GM18526 (cell line): ENCODE results near the gene RBM24.

Experiments
- POLR2A ChIP-seq: IDR thresholded peaks from 3 replicates; pipeline ENCODE4 v1.6.1; 2011; ENCODE audit not compliant: insufficient read length; ENCODE audit errors: extremely low read depth

RBM24 gene

DNA sequence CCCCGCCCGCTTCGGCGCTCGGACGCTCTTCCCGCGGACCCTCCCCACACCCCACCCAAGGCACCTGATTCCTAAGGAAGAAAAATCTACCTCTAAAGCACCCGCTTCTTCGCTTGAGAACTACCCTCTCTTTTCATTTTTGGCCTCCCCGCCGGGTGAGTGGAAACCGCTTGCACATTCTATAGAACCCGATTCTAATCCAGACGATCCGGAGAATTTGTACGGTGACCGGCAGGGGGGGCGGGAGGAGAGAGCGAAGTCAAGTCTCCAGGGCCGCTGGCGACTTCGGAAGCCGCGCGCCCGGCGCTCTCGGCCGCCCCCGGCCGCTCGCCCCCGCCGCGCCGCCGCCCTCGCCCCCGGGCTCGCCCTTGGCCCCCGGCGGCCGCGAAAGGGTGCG, at the start of gene RBM24:
TSS of gene RBM24 (plus strand) at position 262 of the 397 bp plus-strand sequence. CDS start 221 bp downstream, outside the sequence.
- no peak for TF ChIP-seq POLR2A

DNA sequence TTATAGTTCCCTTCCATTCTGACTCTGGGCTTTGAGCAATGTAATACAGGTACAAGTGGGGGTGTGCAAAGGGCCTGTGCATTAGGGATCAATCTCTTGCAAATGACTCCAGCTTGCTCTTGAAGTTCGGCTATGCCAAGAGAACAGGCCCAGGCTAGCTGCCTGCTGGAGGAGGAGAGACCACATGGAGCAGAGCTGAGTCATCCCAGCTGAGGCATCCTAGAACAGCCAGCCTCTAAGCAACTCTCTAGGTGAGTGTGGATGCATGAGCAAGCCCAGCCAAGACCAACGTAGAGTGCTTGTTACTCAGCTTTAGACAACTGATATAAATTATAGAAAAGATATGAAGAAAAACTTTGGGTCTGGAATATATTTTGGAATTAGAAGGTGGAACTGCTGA, 47.6 kb upstream of the RBM24 start:
- TF ChIP-seq POLR2A: no peak

- TF ChIP-seq POLR2A: no peak
Observed at GRCh38 chr6:17237246-17237645, 43.9 kb upstream of the RBM24 start.

DNA sequence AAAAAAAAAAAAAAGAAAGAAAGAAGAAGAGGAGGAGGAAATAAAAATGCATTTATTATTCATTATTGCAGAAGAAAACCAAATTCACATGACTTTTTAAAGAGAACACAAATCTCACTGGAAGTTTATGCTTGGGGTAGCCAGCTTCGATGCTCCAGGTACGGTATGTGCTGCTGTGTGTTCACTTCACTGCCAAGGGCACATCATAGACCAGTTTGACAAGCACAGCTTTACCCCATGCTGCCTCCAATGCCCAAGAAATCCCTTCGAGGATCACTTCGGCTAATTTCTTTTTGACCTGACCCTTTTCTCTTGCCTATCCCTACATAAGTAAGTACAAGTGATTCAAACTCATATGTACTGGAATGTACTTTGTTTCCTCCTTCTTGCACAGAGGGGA, 41.9 kb upstream of the RBM24 start:
- TF ChIP-seq POLR2A: no peak

DNA sequence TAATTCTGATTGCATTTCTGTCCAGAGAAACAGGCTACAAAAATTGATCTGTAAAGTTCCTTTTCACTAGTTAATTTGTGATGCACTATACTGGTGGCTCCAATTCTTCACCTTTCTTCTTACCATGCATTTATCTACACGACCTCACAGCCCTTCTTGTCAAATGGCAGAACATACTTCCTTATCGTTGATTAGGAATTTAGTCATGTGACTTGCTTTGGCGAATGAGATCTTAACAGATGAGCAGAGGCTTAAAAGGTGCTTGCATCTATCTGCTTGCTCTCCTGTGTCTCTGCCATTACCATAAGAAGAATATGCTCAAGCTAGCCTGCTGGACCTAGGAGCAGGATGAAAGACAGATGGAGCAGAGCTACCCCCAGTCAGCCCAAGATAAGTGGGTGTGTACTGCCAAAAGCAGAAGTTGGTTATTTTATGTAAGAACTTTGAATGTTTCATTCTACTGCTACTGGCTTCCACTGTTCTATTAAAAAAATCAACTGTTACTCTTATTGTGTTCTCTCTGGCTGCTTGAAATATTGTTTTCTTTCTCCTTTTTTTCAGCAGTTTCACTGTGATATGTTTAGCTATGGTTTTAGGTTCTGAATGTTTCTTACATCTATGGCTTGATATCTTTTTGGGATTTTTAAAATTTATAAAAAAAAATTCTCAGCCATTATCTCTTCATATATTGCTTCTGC, 40.2 kb upstream of the RBM24 start:
- TF ChIP-seq POLR2A: no peak

GRCh38 chr6:17242087-17242486, 39.1 kb upstream of the RBM24 start:
- no peak for TF ChIP-seq POLR2A

GRCh38 chr6:17250237-17250636, 30.9 kb upstream of the RBM24 start:
- no peak for TF ChIP-seq POLR2A

DNA sequence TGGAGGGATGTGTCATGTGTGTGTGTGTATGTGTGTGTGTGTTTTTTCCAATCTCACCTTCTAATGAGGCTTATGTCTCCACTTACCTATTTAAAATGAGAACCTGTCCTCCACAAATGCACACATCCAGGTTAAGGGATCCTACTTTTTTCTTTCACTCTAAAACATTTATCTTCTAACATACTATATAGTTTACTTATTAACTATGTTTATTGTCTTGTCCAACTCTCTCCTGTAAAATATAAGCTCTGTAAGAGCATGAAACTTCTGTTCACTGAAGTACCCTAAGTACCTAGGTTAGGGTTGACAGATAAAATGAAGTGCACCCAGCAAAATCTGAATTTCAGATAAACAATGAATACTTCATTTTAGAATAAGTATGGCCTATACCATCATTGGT, 29.2 kb upstream of the RBM24 start:
- no peak for TF ChIP-seq POLR2A

GRCh38 chr6:17258749-17259148, 22.4 kb upstream of the RBM24 start:
- TF ChIP-seq POLR2A: no peak

DNA sequence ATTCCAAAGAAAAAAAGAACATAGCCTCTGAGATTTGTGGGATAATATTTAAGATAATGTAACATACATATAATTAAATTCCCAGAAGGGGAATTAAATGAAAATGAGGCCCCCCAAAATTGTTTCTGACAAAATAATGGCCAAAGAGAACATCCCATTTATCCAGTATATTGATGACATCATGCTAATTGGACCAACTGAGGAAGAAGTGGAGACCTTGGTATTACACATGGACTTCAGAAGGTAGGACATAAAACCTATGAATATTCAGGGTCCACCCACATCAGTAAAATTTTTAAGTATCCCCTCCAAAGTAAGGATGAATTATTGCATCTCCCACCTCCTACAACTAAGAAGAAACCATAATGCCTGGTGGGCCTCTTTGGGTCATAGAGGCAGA, 15.6 kb upstream of the RBM24 start:
- no peak for TF ChIP-seq POLR2A

- no peak for TF ChIP-seq POLR2A
Observed at GRCh38 chr6:17267566-17267965, 13.6 kb upstream of the RBM24 start.

GRCh38 chr6:17268114-17268513, 13.0 kb upstream of the RBM24 start:
- no peak for TF ChIP-seq POLR2A

DNA sequence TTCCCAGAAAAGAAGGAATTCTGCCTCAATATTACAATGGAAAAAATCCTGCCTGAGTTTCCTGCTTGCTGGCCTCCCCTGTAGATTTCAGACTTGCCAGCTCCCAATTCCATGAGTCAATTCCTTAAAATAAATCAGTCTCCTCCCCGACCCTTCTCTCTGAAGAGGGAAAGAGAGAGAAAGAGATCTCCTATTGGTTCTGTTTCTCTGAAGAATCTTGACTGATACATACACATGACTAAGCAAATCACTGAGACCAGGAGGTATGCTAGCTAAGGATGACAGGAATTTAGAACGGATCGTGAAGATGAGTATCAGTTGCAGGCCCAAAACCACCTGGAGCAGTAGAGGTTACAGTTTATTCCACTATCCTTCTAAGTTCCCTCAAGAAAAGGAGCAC, 11.3 kb upstream of the RBM24 start:
- no peak for TF ChIP-seq POLR2A

GRCh38 chr6:17271628-17272027, 9.5 kb upstream of the RBM24 start:
- TF ChIP-seq POLR2A: no peak

DNA sequence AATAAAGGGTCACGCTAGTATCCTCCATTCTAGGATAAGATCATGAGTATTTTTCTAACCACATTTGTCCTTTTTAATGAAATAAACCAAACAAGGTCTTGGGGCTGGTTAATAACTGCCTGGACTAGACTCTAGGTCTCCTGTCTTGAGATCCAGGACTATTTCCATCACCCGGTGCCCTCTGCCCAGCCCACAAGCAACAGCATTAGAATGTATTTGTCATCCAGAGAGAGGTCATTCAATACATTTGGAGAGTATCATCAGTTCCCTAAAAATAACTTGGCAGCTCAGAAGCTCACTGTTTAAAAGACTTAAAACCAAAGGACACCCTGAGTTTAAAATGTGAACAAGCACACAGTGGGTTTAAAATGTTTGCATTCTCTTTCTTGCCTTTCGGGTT, 4.4 kb upstream of the RBM24 start:
- TF ChIP-seq POLR2A: no peak

DNA sequence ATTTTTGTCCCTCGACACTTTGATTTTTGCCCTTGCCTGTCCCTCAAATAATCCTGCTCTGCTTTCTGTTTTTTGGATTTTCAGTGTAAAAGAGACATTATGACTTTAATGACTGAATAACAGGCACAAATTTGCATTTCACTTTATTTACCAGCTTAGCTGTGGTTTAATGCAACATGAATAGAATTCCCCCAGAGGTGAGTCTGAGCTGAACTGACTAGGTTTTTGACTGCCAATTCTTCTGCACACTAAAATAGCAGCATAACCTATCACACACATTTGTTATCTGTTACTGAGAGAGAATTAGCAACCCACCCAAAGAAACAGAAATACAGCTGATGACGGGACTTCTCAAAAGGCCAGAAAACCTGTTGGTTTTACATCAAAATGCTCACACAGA, 3.9 kb upstream of the RBM24 start:
- no peak for TF ChIP-seq POLR2A

DNA sequence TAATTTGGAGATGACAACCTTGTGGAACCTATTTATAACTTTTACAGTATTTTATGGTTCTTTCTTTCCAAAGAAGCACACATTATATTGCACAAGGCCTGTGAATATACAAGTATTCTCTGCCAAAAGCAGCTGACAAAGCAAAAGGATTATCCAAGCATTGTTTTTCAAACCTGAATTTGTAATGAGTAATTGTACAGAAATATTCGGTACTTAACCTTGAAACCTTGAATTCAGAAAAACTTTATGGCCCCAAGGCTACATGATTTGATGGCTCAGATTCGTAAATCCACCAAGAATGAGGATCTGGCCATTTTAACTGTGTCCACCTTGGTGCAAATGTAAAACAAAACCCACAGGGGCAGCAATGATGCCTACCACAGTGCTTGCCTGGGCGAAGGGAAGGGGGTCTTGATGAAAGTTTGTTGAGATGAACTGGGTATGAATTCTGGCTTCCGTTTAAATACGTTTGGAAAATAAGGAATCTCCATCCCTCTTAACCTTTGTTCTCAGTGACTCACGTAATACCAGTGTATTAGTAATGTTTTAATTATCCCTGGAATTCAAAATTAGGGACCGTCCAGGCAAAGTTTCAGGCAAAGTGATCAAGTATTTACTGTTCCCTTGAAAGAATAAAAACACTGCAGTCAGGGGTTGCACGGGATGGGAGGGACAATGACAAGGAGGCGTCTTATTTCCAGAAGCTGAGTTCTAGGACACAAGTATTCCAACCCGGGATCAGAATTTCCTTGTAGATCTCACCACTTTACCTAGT, 2.7 kb upstream of the RBM24 start:
- TF ChIP-seq POLR2A: no peak
